ENCODE measurements around the gene ZG16. TPM values are rescaled to one million over a fixed set of nuclear protein-coding genes. Genes with fewer than 3 reads are reported as not detected.

Gene ZG16
- total RNA-seq, 1 experiment from 2014 or later: 0.07 TPM

GRCh38 chr16:29805232-29806098 lies 27.4 kb downstream of the ZG16 start:
- no TSS peak for BruUV-seq (replicated peaks)
- intact Hi-C loops (cut with micrococcal nuclease): loop anchor here (2.0 kb wide), 1 partner anchor 15 kb away; the partner anchor contains the start of gene KIF22
- H3K9me3 ChIP-seq (ENCODE audit: control insufficient read depth in 1 of 2, insufficient read depth in 1 of 2, low read depth in 1 of 2, low read length in 2 of 2): no peaks in the 10 kb centered on the region
- no peak overlapping the region for H2AFZ ChIP-seq (ENCODE audit: low read depth, low read length, poor library complexity, severe bottlenecking)
- CTCF ChIA-PET: interaction anchor here (0.6 to 3.5 kb wide), 5 partner anchors 9 to 43 kb away, joined by 3 to 36 read pairs (median 6); partner anchors contain the start of genes KIF22 and PAGR1
- DNase-seq (ENCODE audit: low read depth, low spot score) (peak; percentile 93), ATAC-seq (peak; percentile 56)
- POLR2A ChIA-PET: interaction anchor here (0.7 to 1.2 kb wide), 4 partner anchors 10 to 105 kb away, joined by 3 to 4 read pairs (median 4); partner anchors contain the start of genes KIF22 and MVP
- H3K27me3 ChIP-seq (ENCODE audit: insufficient read depth, low read length): no peaks in the 10 kb centered on the region
- H3K36me3 ChIP-seq (ENCODE audit: control insufficient read depth in 1 of 2, insufficient read depth in 2 of 2, low read length in 2 of 2): peaks cover 9 to 38% of the 10 kb centered on the region in 2 experiments; a peak in 3 of 4 replicates
- H3K4me1 ChIP-seq (ENCODE audit: control insufficient read depth in 1 of 2, insufficient read depth in 2 of 2, low read length in 2 of 2): peaks cover 26 to 54% of the 10 kb centered on the region in 2 experiments
- H3K79me2 ChIP-seq (ENCODE audit: insufficient read depth, low read length): peaks cover 33% of the 10 kb centered on the region
- H3K4me2 ChIP-seq (ENCODE audit: low read length): peak overlapping the region; percentile 87
- peak overlapping the region; percentile 85 for H3K27ac ChIP-seq (ENCODE audit: low read depth, low read length)
- RAD21 ChIA-PET (ENCODE audit: low non-redundant PET in 1 of 2, low total read pairs in 2 of 2, uncharacterized antibody in 2 of 2, unreplicated experiment in 2 of 2): interaction anchor here (0.9 to 1.1 kb wide), 2 partner anchors 11 to 105 kb away, joined by 4 to 9 read pairs; partner anchors contain the start of gene PAGR1 (in 1 of the 2)
- H3K9ac ChIP-seq (ENCODE audit: low read length): peak overlapping the region; percentile 84
- H3K9me2 ChIP-seq (ENCODE audit: insufficient read depth): no peaks in the 10 kb centered on the region
- H4K20me1 ChIP-seq (ENCODE audit: insufficient read depth): no peaks in the 10 kb centered on the region
- H3K4me3 ChIP-seq (replicated peaks in 1 of 2; ENCODE audit: low read depth in 1 of 2, low read length in 2 of 2): peak overlapping the region; percentile 67 to 70
- TF ChIP-seq FOSL1 (IDR thresholded peaks at IDR 0.05; ENCODE audit: low read depth) (no peak), POLR2AphosphoS5 (IDR thresholded peaks at IDR 0.05; ENCODE audit: low read depth, low read length) (peak; percentile 94), TCF7L2 (IDR thresholded peaks at IDR 0.05; ENCODE audit: borderline replicate concordance, extremely low read depth, insufficient read depth, insufficient read length) (no peak), EZH2phosphoT487 (IDR thresholded peaks at IDR 0.05; ENCODE audit: borderline replicate concordance) (no peak), CBX3 (IDR thresholded peaks at IDR 0.05; ENCODE audit: low read depth) (no peak), CEBPB (IDR thresholded peaks at IDR 0.05; ENCODE audit: low read depth) (no peak), YY1 (IDR thresholded peaks at IDR 0.05; ENCODE audit: extremely low read depth, insufficient replicate concordance, low read depth, low read length) (peak; percentile 95), REST (IDR thresholded peaks at IDR 0.05; ENCODE audit: low read depth) (no peak), SRF (IDR thresholded peaks at IDR 0.05; ENCODE audit: low read depth) (no peak), ATF3 (IDR thresholded peaks at IDR 0.05) (no peak), CTCF (IDR thresholded peaks at IDR 0.05 in 2 of 3, conservative IDR thresholded peaks at IDR 0.05 in 1 of 3; ENCODE audit: borderline replicate concordance in 1 of 3, insufficient read depth in 1 of 3, low read depth in 2 of 3, low read length in 2 of 3) (no peak), JUND (IDR thresholded peaks at IDR 0.05) (no peak), ZFX (IDR thresholded peaks at IDR 0.05) (peak; percentile 31; the same call in 1 of the 2 replicates), POLR2A (IDR thresholded peaks at IDR 0.05; ENCODE audit: borderline replicate concordance, extremely low read depth, insufficient read depth, insufficient read length) (peak; percentile 75), SIN3A (IDR thresholded peaks at IDR 0.05; ENCODE audit: low read depth) (no peak)
- TF ChIP-seq, protein P1, sequence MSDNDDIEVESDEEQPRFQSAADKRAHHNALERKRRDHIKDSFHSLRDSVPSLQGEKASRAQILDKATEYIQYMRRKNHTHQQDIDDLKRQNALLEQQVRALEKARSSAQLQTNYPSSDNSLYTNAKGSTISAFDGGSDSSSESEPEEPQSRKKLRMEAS (IDR thresholded peaks at IDR 0.05): no peak
- TF ChIP-seq, protein P2, sequence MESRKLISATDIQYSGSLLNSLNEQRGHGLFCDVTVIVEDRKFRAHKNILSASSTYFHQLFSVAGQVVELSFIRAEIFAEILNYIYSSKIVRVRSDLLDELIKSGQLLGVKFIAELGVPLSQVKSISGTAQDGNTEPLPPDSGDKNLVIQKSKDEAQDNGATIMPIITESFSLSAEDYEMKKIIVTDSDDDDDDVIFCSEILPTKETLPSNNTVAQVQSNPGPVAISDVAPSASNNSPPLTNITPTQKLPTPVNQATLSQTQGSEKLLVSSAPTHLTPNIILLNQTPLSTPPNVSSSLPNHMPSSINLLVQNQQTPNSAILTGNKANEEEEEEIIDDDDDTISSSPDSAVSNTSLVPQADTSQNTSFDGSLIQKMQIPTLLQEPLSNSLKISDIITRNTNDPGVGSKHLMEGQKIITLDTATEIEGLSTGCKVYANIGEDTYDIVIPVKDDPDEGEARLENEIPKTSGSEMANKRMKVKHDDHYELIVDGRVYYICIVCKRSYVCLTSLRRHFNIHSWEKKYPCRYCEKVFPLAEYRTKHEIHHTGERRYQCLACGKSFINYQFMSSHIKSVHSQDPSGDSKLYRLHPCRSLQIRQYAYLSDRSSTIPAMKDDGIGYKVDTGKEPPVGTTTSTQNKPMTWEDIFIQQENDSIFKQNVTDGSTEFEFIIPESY (IDR thresholded peaks at IDR 0.05; ENCODE audit: extremely low read depth, insufficient replicate concordance, low read length): peak; percentile 89
